ENCODE results near the gene GARNL3. TPM values are rescaled to one million over a fixed set of nuclear protein-coding genes. Genes with fewer than 3 reads are reported as not detected.

Gene GARNL3
- total RNA-seq, 1 donor from 2014 or later, result 76.4 TPM

GRCh38 chr9:127349483-127350113 is 85.0 kb downstream of the GARNL3 start:
- no peak for DNase-seq

- DNase-seq, result no peak
Measured at GRCh38 chr9:127351182-127352166, 86.9 kb downstream of the GARNL3 start.

GRCh38 chr9:127353882-127354281 is 89.3 kb downstream of the GARNL3 start:
- DNase-seq, result no peak

- DNase-seq, result no peak
Measured at GRCh38 chr9:127356906-127357305, 92.3 kb downstream of the GARNL3 start.

- DNase-seq, result no peak
Measured at GRCh38 chr9:127358023-127358535, 93.5 kb downstream of the GARNL3 start.

GRCh38 chr9:127358770-127359169 is 94.2 kb downstream of the GARNL3 start:
- DNase-seq, result no peak

GRCh38 chr9:127360250-127360649 is 95.7 kb downstream of the GARNL3 start:
- peak; percentile 14 for DNase-seq

- DNase-seq, result no peak
Measured at GRCh38 chr9:127360829-127361228, 96.3 kb downstream of the GARNL3 start.

GRCh38 chr9:127361561-127361960 is 97.0 kb downstream of the GARNL3 start:
- DNase-seq, result no peak

- DNase-seq, result no peak
Measured at GRCh38 chr9:127362829-127363228, 98.3 kb downstream of the GARNL3 start.

GRCh38 chr9:127365461-127365860 is 100.9 kb downstream of the GARNL3 start:
- no peak for DNase-seq

- DNase-seq, result peak; percentile 15
Measured at GRCh38 chr9:127366594-127366993, 102.0 kb downstream of the GARNL3 start.

GRCh38 chr9:127368852-127369402 is 104.4 kb downstream of the GARNL3 start:
- DNase-seq, result no peak

- DNase-seq, result no peak
Measured at GRCh38 chr9:127369428-127369827, 104.9 kb downstream of the GARNL3 start.

GRCh38 chr9:127370147-127370579 is 105.6 kb downstream of the GARNL3 start:
- DNase-seq, result no peak

GRCh38 chr9:127370672-127371648 is 106.4 kb downstream of the GARNL3 start:
- DNase-seq, result no peak

GRCh38 chr9:127380479-127380878 is 115.9 kb downstream of the GARNL3 start:
- DNase-seq, result no peak

- DNase-seq, result no peak
Measured at GRCh38 chr9:127382541-127382940, 118.0 kb downstream of the GARNL3 start.

GRCh38 chr9:127384016-127384730 is 119.6 kb downstream of the GARNL3 start:
- no peak for DNase-seq

GRCh38 chr9:127384901-127385300 is 120.3 kb downstream of the GARNL3 start:
- DNase-seq, result no peak

GRCh38 chr9:127386249-127386648 is 121.7 kb downstream of the GARNL3 start:
- DNase-seq, result no peak

Measured in occipital lobe (tissue), 2 donors.